Neutrophil (primary cell): ENCODE data around the gene GPC6.

Experiments
- H3K27ac ChIP-seq: fragments of 200-600 bp; sonication (generic); 2 replicates; pipeline ENCODE4 v1.5.1; 2016; ENCODE audit warnings: mild to moderate bottlenecking, moderate library complexity
- H3K27me3 ChIP-seq: fragments of 200-600 bp; sonication (generic); 2 replicates; pipeline ENCODE4 v1.6.0; 2016; ENCODE audit warnings: mild to moderate bottlenecking
- H3K36me3 ChIP-seq: fragments of 200-600 bp; sonication (generic); 2 replicates; pipeline ENCODE4 v1.5.1; 2017
- H3K4me1 ChIP-seq, 2 experiments: fragments of 200-600 bp in 1 of 2; sonication (generic) in 1 of 2; 1 replicate in 1 of 2; 2 replicates in 1 of 2; pipeline versions ENCODE4 v1.5.1 to v1.6.1; 2013 to 2016; ENCODE audit warnings: low read depth in 1 of 2, low read length in 1 of 2, mild to moderate bottlenecking in 1 of 2, moderate library complexity in 1 of 2; ENCODE audit not compliant: control insufficient read depth in 1 of 2, insufficient read depth in 1 of 2
- H3K4me3 ChIP-seq, 2 experiments: fragments of 200-600 bp in 1 of 2; sonication (generic) in 1 of 2; 1 replicate in 1 of 2; 2 replicates in 1 of 2; pipeline ENCODE4 v1.5.1; 2013 to 2016; ENCODE audit warnings: low read depth in 1 of 2, low read length in 1 of 2, mild to moderate bottlenecking in 1 of 2, moderate library complexity in 1 of 2
- H3K9me3 ChIP-seq: fragments of 200-600 bp; sonication (generic); 2 replicates; pipeline ENCODE4 v1.5.1; 2016
- TF ChIP-seq, protein P1 (sequence below): fragments of 200-600 bp; sonication (generic); IDR thresholded peaks from 2 replicates; pipeline ENCODE4 v1.5.1; 2016; ENCODE audit warnings: antibody characterized with exemption

GPC6 gene

DNA sequence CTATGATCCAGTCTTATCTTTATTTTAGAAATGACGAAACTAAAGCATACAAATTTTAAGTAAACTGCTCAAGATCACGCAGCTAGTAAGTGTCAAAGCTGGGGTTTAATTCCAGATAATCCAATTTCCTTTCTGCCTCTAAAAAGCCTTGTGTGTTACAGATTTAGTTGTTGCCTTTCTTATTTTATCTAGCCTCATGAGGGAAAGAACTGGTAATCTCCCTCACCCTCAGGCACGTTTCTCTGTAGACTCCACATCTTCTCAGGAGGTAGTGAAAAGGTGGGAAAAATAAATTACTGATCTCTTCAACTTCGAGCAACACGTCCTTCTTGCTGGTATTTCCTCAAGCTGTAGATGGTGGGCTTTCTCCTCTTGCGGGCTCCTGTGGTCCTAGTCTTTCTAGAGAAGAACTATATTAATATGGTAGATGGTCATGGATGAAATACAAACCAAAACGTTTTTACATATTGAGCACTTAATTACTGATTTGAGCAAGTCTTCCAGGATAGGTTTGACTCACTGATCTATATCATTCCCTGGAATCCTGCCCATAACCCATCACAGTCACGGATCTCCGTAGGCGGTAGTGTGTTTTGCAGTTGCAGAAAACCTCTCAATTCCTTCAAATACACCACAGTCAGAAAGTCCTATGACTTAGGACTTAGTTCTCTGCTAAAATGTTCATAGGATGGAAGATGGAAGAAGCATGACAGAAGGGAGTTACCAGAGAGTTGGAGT is 733.4 kb downstream of the GPC6 start:
- H3K4me1 ChIP-seq = no peaks in the 10 kb centered on the region
- H3K27me3 ChIP-seq = no peaks in the 10 kb centered on the region
- TF ChIP-seq, protein P1, sequence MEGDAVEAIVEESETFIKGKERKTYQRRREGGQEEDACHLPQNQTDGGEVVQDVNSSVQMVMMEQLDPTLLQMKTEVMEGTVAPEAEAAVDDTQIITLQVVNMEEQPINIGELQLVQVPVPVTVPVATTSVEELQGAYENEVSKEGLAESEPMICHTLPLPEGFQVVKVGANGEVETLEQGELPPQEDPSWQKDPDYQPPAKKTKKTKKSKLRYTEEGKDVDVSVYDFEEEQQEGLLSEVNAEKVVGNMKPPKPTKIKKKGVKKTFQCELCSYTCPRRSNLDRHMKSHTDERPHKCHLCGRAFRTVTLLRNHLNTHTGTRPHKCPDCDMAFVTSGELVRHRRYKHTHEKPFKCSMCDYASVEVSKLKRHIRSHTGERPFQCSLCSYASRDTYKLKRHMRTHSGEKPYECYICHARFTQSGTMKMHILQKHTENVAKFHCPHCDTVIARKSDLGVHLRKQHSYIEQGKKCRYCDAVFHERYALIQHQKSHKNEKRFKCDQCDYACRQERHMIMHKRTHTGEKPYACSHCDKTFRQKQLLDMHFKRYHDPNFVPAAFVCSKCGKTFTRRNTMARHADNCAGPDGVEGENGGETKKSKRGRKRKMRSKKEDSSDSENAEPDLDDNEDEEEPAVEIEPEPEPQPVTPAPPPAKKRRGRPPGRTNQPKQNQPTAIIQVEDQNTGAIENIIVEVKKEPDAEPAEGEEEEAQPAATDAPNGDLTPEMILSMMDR = no peak
- no peak overlapping the region for H3K27ac ChIP-seq
- no peak overlapping the region for H3K4me3 ChIP-seq
- no peaks in the 10 kb centered on the region for H3K9me3 ChIP-seq
- H3K36me3 ChIP-seq = no peaks in the 10 kb centered on the region

DNA sequence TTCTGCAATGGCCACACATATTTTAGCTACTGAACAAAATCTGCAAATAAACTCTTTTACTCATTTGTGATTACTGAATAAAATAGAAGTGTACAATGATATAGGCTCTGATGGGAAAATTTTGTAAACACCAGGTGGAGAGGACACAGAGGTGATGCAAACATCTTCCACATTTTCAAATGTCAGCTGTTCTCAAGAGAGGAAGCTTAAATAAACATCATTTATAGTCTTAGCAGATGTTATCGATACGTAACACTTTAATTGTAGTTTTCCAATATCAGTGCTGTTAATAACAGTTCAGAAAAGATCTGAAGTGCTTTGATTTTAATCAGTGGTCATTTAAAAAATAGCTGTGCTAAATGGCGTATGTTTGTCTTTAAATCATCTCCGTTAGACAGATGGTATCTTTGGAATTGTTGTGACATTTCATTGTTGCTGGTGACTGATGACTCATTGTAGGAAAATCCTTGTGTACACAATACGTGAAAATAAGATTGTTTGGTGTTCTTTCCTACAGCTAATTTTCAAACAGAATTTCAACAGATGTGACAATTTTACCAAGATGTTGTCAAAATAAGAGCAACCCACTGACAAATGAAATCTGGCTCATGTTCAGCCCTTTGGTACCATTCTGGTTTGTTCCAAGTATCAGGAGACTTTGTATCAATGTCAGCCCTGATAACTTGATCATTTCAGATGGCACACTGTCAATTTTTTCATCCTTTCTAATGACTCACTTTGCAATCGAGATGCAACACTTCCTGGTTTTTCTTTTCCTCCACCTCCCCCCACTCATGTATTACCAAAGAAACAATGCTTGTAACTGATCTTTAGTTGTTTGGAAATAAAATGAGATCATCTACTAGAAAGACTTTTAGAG is 736.9 kb downstream of the GPC6 start:
- TF ChIP-seq, protein P1 = no peak
- Histone ChIP-seq H3K36me3 (no peaks in the 10 kb centered on the region), H3K9me3 (no peaks in the 10 kb centered on the region), H3K27ac (no peak overlapping the region), H3K4me1 (no peaks in the 10 kb centered on the region), H3K4me3 (no peak overlapping the region), H3K27me3 (no peaks in the 10 kb centered on the region)

DNA sequence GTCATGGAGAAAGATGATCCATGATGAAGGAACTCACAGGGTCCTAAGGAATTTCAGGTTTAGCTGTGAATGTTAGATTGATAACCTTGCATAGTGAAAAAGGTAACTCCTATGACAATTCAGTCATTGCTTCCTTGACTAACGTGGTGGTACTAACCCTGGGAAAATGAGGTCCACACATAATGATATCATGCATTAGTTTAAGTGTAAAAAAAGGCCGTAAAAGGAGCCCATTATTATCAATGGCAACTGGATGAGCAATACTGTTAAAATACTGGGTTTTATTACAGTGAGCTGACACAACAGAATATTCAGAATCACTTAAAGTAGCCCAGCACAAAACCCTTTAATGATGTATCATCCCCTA is 737.5 kb downstream of the GPC6 start:
- H3K36me3 ChIP-seq = no peaks in the 10 kb centered on the region
- H3K4me1 ChIP-seq = no peaks in the 10 kb centered on the region
- H3K27ac ChIP-seq = no peak overlapping the region
- no peaks in the 10 kb centered on the region for H3K27me3 ChIP-seq
- TF ChIP-seq, protein P1 = no peak
- no peaks in the 10 kb centered on the region for H3K9me3 ChIP-seq
- H3K4me3 ChIP-seq = no peak overlapping the region

GRCh38 chr13:93965587-93965986 is 739.0 kb downstream of the GPC6 start:
- TF ChIP-seq, protein P1 = no peak
- Histone ChIP-seq H3K36me3 (no peaks in the 10 kb centered on the region), H3K4me3 (no peak overlapping the region), H3K9me3 (no peaks in the 10 kb centered on the region), H3K4me1 (no peaks in the 10 kb centered on the region), H3K27ac (no peak overlapping the region), H3K27me3 (no peaks in the 10 kb centered on the region)

DNA sequence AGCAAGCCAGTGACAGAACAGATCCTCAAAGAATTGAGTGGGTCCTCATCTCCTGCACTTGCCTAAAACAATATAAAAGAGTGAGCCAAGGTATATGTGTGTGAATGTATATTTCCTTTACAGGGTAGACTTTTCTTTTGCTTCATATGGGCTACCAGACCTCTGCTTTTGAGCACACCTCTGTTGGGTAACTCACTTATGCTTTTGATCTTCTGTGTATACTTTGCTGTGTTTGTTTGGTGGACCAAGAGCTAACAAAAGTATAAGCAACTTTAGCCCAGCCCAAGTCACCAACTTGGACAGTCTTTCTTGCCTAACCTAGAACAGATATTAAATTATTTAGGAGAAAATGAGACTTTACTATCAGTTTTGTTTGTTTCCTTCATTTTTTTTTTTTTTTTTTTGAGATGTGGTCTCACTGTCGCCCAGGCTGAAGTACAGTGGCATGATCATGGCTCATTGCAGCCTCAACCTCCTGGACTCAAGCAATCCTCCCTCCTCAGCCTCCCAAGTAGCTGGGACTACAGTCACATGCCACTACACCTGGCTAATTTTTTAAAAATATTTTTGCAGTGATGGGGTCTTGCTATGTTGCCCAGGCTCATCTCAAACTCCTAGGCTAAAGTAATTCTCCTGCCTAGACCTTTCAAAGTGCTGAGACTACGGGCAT is 739.8 kb downstream of the GPC6 start:
- no peaks in the 10 kb centered on the region for H3K27me3 ChIP-seq
- no peaks in the 10 kb centered on the region for H3K36me3 ChIP-seq
- TF ChIP-seq, protein P1 = no peak
- H3K27ac ChIP-seq = no peak overlapping the region
- no peaks in the 10 kb centered on the region for H3K9me3 ChIP-seq
- H3K4me1 ChIP-seq = no peaks in the 10 kb centered on the region
- H3K4me3 ChIP-seq = no peak overlapping the region
